Neural crest cell (in vitro differentiated cells): ENCODE results near the gene TSHZ1. TPM values are rescaled to one million over a fixed set of nuclear protein-coding genes. Genes with fewer than 3 reads are reported as not detected.

Experiments used
- DNase-seq: peaks from one replicate; pipeline ENCODE4 v3.0.0; 2021; ENCODE audit warnings: low read depth, mixed read lengths, low spot score
- H3K27ac Mint-ChIP-seq: one replicate; pipeline ENCODE4 v1.8.0; 2021; ENCODE audit warnings: mild to moderate bottlenecking, mixed read lengths; ENCODE audit not compliant: unreplicated experiment
- H3K27me3 Mint-ChIP-seq: 2 replicates; pipeline ENCODE4 v1.8.0; 2021; ENCODE audit warnings: low read depth, mild to moderate bottlenecking, mixed read lengths
- H3K36me3 Mint-ChIP-seq: 2 replicates; pipeline ENCODE4 v1.8.0; 2021; ENCODE audit warnings: low read depth, mild to moderate bottlenecking, mixed read lengths
- H3K4me1 Mint-ChIP-seq: 2 replicates; pipeline ENCODE4 v1.8.0; 2021; ENCODE audit warnings: mixed read lengths
- H3K4me3 Mint-ChIP-seq: one replicate; pipeline ENCODE4 v1.8.0; 2021; ENCODE audit warnings: mild to moderate bottlenecking, mixed read lengths
- H3K9me3 Mint-ChIP-seq: 2 replicates; pipeline ENCODE4 v1.8.0; 2021; ENCODE audit warnings: mixed read lengths
- CTCF ChIP-seq: fragments of 200-600 bp; sonication (generic); conservative IDR thresholded peaks from 2 replicates; pipeline ENCODE4 v1.5.0; 2021; ENCODE audit warnings: antibody characterized with exemption, mild to moderate bottlenecking
- total RNA-seq: library from RNA; stranded (reverse); gene quantifications from 2 replicates; pipeline ENCODE4 v1.2.1, GENCODE V29; 2021

TSHZ1 gene
- total RNA-seq, 1 donor from 2014 or later = 6.9 TPM

GRCh38 chr18:75267643-75268363, 57.2 kb downstream of the TSHZ1 start:
- peaks cover 29% of the 10 kb centered on the region for H3K4me1 Mint-ChIP-seq
- H3K36me3 Mint-ChIP-seq = no peaks in the 10 kb centered on the region
- no peak overlapping the region for H3K27ac Mint-ChIP-seq

GRCh38 chr18:75268364-75268646, 57.7 kb downstream of the TSHZ1 start:
- H3K36me3 Mint-ChIP-seq = no peaks in the 10 kb centered on the region
- no peaks in the 10 kb centered on the region for H3K9me3 Mint-ChIP-seq
- H3K4me1 Mint-ChIP-seq = peaks cover 29% of the 10 kb centered on the region
- peaks cover 2% of the 10 kb centered on the region for H3K27me3 Mint-ChIP-seq
- no peak for DNase-seq
- no peak for TF ChIP-seq CTCF
- no peak overlapping the region for H3K27ac Mint-ChIP-seq
- no peak overlapping the region for H3K4me3 Mint-ChIP-seq

More at GRCh38 chr18:75267643-75268363, 57.2 kb downstream of the TSHZ1 start:
- no peak for DNase-seq
- no peak for TF ChIP-seq CTCF
- H3K27me3 Mint-ChIP-seq = peaks cover 2% of the 10 kb centered on the region
- no peaks in the 10 kb centered on the region for H3K9me3 Mint-ChIP-seq
- no peak overlapping the region for H3K4me3 Mint-ChIP-seq

- DNase-seq = no peak
- Mint-ChIP-seq H3K36me3 (no peaks in the 10 kb centered on the region), H3K27me3 (peaks cover 2% of the 10 kb centered on the region), H3K9me3 (no peaks in the 10 kb centered on the region), H3K4me3 (no peak overlapping the region), H3K27ac (no peak overlapping the region), H3K4me1 (peaks cover 29% of the 10 kb centered on the region)
- TF ChIP-seq CTCF = no peak
Observed at GRCh38 chr18:75269124-75269680, 58.6 kb downstream of the TSHZ1 start.

GRCh38 chr18:75269696-75270095, 59.1 kb downstream of the TSHZ1 start:
- H3K4me1 Mint-ChIP-seq = peaks cover 29% of the 10 kb centered on the region
- no peaks in the 10 kb centered on the region for H3K27me3 Mint-ChIP-seq
- TF ChIP-seq CTCF = no peak
- H3K9me3 Mint-ChIP-seq = no peaks in the 10 kb centered on the region
- H3K36me3 Mint-ChIP-seq = no peaks in the 10 kb centered on the region
- H3K27ac Mint-ChIP-seq = no peak overlapping the region
- no peak overlapping the region for H3K4me3 Mint-ChIP-seq
- no peak for DNase-seq

GRCh38 chr18:75271952-75272351, 61.4 kb downstream of the TSHZ1 start:
- Mint-ChIP-seq H3K9me3 (no peaks in the 10 kb centered on the region), H3K27me3 (no peaks in the 10 kb centered on the region), H3K4me1 (peaks cover 15% of the 10 kb centered on the region), H3K27ac (peak overlapping the region; percentile 57), H3K4me3 (no peak overlapping the region), H3K36me3 (no peaks in the 10 kb centered on the region)
- no peak for DNase-seq
- no peak for TF ChIP-seq CTCF
